Glutamatergic neuron (in vitro differentiated cells): Measurements from ENCODE around the gene PPP1R12C. TPM values are rescaled to one million over a fixed set of nuclear protein-coding genes. Genes with fewer than 3 reads are reported as not detected.
A peak's percentile ranks its signal among the peaks of the same experiment; 100 is the strongest.

ENCODE experiments used
- DNase-seq: peaks from one replicate; pipeline ENCODE4 v3.0.0; 2022
- H3K27ac Mint-ChIP-seq: one replicate; pipeline ENCODE4 v1.8.0; 2020; ENCODE audit warnings: mild to moderate bottlenecking, mixed read lengths, inconsistent platforms; ENCODE audit not compliant: unreplicated experiment
- H3K27me3 Mint-ChIP-seq: one replicate; pipeline ENCODE4 v1.8.0; 2020; ENCODE audit warnings: mild to moderate bottlenecking, moderate library complexity, mixed read lengths, inconsistent platforms; ENCODE audit not compliant: unreplicated experiment
- H3K36me3 Mint-ChIP-seq: one replicate; pipeline ENCODE4 v1.8.0; 2020; ENCODE audit warnings: mild to moderate bottlenecking, mixed read lengths, inconsistent platforms; ENCODE audit not compliant: unreplicated experiment
- H3K4me1 Mint-ChIP-seq: one replicate; pipeline ENCODE4 v1.8.0; 2020; ENCODE audit warnings: mild to moderate bottlenecking, low read depth, mixed read lengths, inconsistent platforms; ENCODE audit not compliant: unreplicated experiment
- H3K4me3 Mint-ChIP-seq: one replicate; pipeline ENCODE4 v1.8.0; 2020; ENCODE audit warnings: mild to moderate bottlenecking, mixed read lengths, inconsistent platforms; ENCODE audit not compliant: unreplicated experiment
- H3K9me3 Mint-ChIP-seq: one replicate; pipeline ENCODE4 v1.8.0; 2020; ENCODE audit warnings: mild to moderate bottlenecking, moderate library complexity, mixed read lengths, inconsistent platforms; ENCODE audit not compliant: unreplicated experiment
- CTCF ChIP-seq: fragments of 200-600 bp; sonication (generic); IDR thresholded peaks from one replicate; pipeline ENCODE4 v1.5.0; 2021; ENCODE audit not compliant: partially characterized antibody, unreplicated experiment
- total RNA-seq: library from RNA; stranded (reverse); fragmentation: NEBNext Ultra II Directional; extraction: Animal tissue kit (Norgen Biotek cat#: 25700); gene quantifications from one replicate; pipeline ENCODE4 v1.2.1, GENCODE V29; 2021; ENCODE audit not compliant: unreplicated experiment

Gene PPP1R12C
- total RNA-seq, 1 donor from 2014 or later, result 150 TPM

- Mint-ChIP-seq H3K27ac (no peak overlapping the region), H3K4me3 (no peak overlapping the region), H3K36me3 (peaks cover 7% of the 10 kb centered on the region), H3K4me1 (peaks cover 12% of the 10 kb centered on the region), H3K9me3 (peaks cover 8% of the 10 kb centered on the region), H3K27me3 (peaks cover 4% of the 10 kb centered on the region)
- DNase-seq, result no peak
- no peak for TF ChIP-seq CTCF
Measured at GRCh38 chr19:55097864-55098715, 19.3 kb downstream of the PPP1R12C start.

- Mint-ChIP-seq H3K27ac (no peak overlapping the region), H3K9me3 (peaks cover 6% of the 10 kb centered on the region), H3K27me3 (peaks cover 4% of the 10 kb centered on the region), H3K36me3 (no peaks in the 10 kb centered on the region), H3K4me3 (no peak overlapping the region), H3K4me1 (peaks cover 12% of the 10 kb centered on the region)
- no peak for TF ChIP-seq CTCF
- DNase-seq, result no peak
Measured at GRCh38 chr19:55096061-55096701, 21.3 kb downstream of the PPP1R12C start.

- H3K9me3 Mint-ChIP-seq, result peaks cover 6% of the 10 kb centered on the region
- H3K36me3 Mint-ChIP-seq, result no peaks in the 10 kb centered on the region
- H3K4me3 Mint-ChIP-seq, result no peak overlapping the region
- H3K27ac Mint-ChIP-seq, result no peak overlapping the region
- peaks cover 6% of the 10 kb centered on the region for H3K27me3 Mint-ChIP-seq
- no peak for TF ChIP-seq CTCF
- DNase-seq, result peak; percentile 60
- peaks cover 13% of the 10 kb centered on the region for H3K4me1 Mint-ChIP-seq
Measured at GRCh38 chr19:55095260-55096060, 22.0 kb downstream of the PPP1R12C start.

- TF ChIP-seq CTCF, result no peak
- Mint-ChIP-seq H3K4me1 (peaks cover 12% of the 10 kb centered on the region), H3K9me3 (peaks cover 11% of the 10 kb centered on the region), H3K4me3 (peak overlapping the region; percentile 22), H3K27me3 (peaks cover 11% of the 10 kb centered on the region), H3K36me3 (no peaks in the 10 kb centered on the region), H3K27ac (no peak overlapping the region)
- peak; percentile 73 for DNase-seq
Measured at GRCh38 chr19:55094456-55095259, 22.8 kb downstream of the PPP1R12C start.
